H9 (cell line): ENCODE data around the gene GTF2H4. TPM values are rescaled to one million over a fixed set of nuclear protein-coding genes. Genes with fewer than 3 reads are reported as not detected.
A peak's percentile ranks its signal among the peaks of the same experiment; 100 is the strongest.

Source experiments
- DNase-seq: peaks from one replicate; pipeline ENCODE4 v3.0.0-alpha.2; 2017
- H2AFZ ChIP-seq: one replicate; pipeline ENCODE4 v1.6.1; 2013; ENCODE audit warnings: mild to moderate bottlenecking, low read length, control low read depth, moderate library complexity
- H2AK5ac ChIP-seq: 2 replicates; pipeline ENCODE4 v1.6.1; 2013; ENCODE audit warnings: low read length, control low read depth, mixed read lengths; ENCODE audit not compliant: insufficient read length
- H2BK120ac ChIP-seq: one replicate; pipeline ENCODE4 v1.6.1; 2013; ENCODE audit warnings: low read depth, mild to moderate bottlenecking, low read length, control low read depth, inconsistent platforms; ENCODE audit not compliant: poor library complexity, severe bottlenecking
- H2BK12ac ChIP-seq: 2 replicates; pipeline ENCODE4 v1.6.1; 2013; ENCODE audit warnings: low read length, control low read depth, mixed read lengths, low read depth; ENCODE audit not compliant: insufficient read length
- H2BK15ac ChIP-seq: 2 replicates; pipeline ENCODE4 v1.6.1; 2013; ENCODE audit warnings: low read depth, low read length, control low read depth
- H2BK20ac ChIP-seq: one replicate; pipeline ENCODE4 v1.6.1; 2013; ENCODE audit warnings: low read depth, mild to moderate bottlenecking, low read length, control low read depth, inconsistent platforms; ENCODE audit not compliant: poor library complexity, severe bottlenecking
- H2BK5ac ChIP-seq: 2 replicates; pipeline ENCODE4 v1.6.1; 2013; ENCODE audit warnings: low read length, control low read depth, mixed read lengths; ENCODE audit not compliant: insufficient read length
- H3K14ac ChIP-seq: 2 replicates; pipeline ENCODE4 v1.6.1; 2013; ENCODE audit warnings: low read length, control low read depth; ENCODE audit not compliant: insufficient read depth
- H3K18ac ChIP-seq: 2 replicates; pipeline ENCODE4 v1.6.1; 2013; ENCODE audit warnings: low read depth, mild to moderate bottlenecking, mixed read lengths, low read length, control low read depth; ENCODE audit not compliant: insufficient read length
- H3K23ac ChIP-seq: 2 replicates; pipeline ENCODE4 v1.6.1; 2013; ENCODE audit warnings: low read length, control low read depth, mixed read lengths, low read depth; ENCODE audit not compliant: insufficient read length
- H3K23me2 ChIP-seq: 2 replicates; pipeline ENCODE4 v1.6.1; 2013; ENCODE audit warnings: low read depth, mild to moderate bottlenecking, mixed read lengths, low read length, control low read depth; ENCODE audit not compliant: insufficient read length, poor library complexity, severe bottlenecking
- H3K27ac ChIP-seq: 2 replicates; pipeline ENCODE4 v1.5.1; 2013; ENCODE audit warnings: low read length, control low read depth, mixed read lengths, low read depth; ENCODE audit not compliant: insufficient read length
- H3K27me3 ChIP-seq: 2 replicates; pipeline ENCODE4 v1.6.1; 2013; ENCODE audit warnings: low read length, control low read depth, inconsistent platforms; ENCODE audit not compliant: insufficient read depth
- H3K4ac ChIP-seq: 2 replicates; pipeline ENCODE4 v1.6.1; 2013; ENCODE audit warnings: low read depth, mild to moderate bottlenecking, control low read depth, inconsistent platforms, low read length, moderate library complexity
- H3K4me1 ChIP-seq: 2 replicates; pipeline ENCODE4 v1.6.1; 2013; ENCODE audit warnings: low read length, control low read depth, inconsistent platforms; ENCODE audit not compliant: insufficient read depth
- H3K4me2 ChIP-seq: 2 replicates; pipeline ENCODE4 v1.6.1; 2013; ENCODE audit warnings: low read length, control low read depth, mixed read lengths; ENCODE audit not compliant: insufficient read length, insufficient read depth
- H3K56ac ChIP-seq: 2 replicates; pipeline ENCODE4 v1.6.1; 2013; ENCODE audit warnings: low read depth, mild to moderate bottlenecking, mixed read lengths, low read length, control low read depth; ENCODE audit not compliant: insufficient read length
- H3K79me1 ChIP-seq: 2 replicates; pipeline ENCODE4 v1.6.1; 2013; ENCODE audit warnings: low read depth, mild to moderate bottlenecking, moderate library complexity, low read length, control low read depth, inconsistent platforms; ENCODE audit not compliant: insufficient read depth, poor library complexity, severe bottlenecking
- H3K79me2 ChIP-seq: 2 replicates; pipeline ENCODE4 v1.6.1; 2013; ENCODE audit warnings: low read length, control low read depth, inconsistent platforms; ENCODE audit not compliant: insufficient read depth
- H3K9ac ChIP-seq: 2 replicates; pipeline ENCODE4 v1.6.1; 2013; ENCODE audit warnings: low read length, control low read depth, mixed read lengths; ENCODE audit not compliant: insufficient read length; ENCODE audit errors: extremely low read depth
- H3K9me3 ChIP-seq: one replicate; pipeline ENCODE4 v1.6.1; 2013; ENCODE audit warnings: low read depth, low read length, inconsistent platforms; ENCODE audit not compliant: control insufficient read depth
- H3T11ph ChIP-seq: one replicate; pipeline ENCODE4 v1.6.1; 2013; ENCODE audit warnings: mild to moderate bottlenecking, low read length, control low read depth, inconsistent platforms
- H4K20me1 ChIP-seq: one replicate; pipeline ENCODE4 v1.6.1; 2013; ENCODE audit not compliant: control insufficient read depth, insufficient read length, insufficient read depth
- H4K5ac ChIP-seq: 2 replicates; pipeline ENCODE4 v1.6.1; 2013; ENCODE audit warnings: low read depth, mild to moderate bottlenecking, mixed read lengths, low read length, control low read depth; ENCODE audit not compliant: insufficient read length
- H4K8ac ChIP-seq: replicated peaks from 2 replicates; pipeline ENCODE4 v1.6.1; 2013; ENCODE audit warnings: low read length, control low read depth, mixed read lengths, low read depth; ENCODE audit not compliant: insufficient read length
- H4K91ac ChIP-seq: 2 replicates; pipeline ENCODE4 v1.6.1; 2013; ENCODE audit warnings: low read depth, mild to moderate bottlenecking, moderate library complexity, mixed read lengths, low read length, control low read depth; ENCODE audit not compliant: insufficient read length
- H3K27ac Mint-ChIP-seq, 3 experiments: 2 replicates in 2 of 3; 3 replicates in 1 of 3; pipeline ENCODE4 v1.8.0; 2020 to 2021; ENCODE audit warnings: mixed read lengths in 3 of 3, mild to moderate bottlenecking in 1 of 3, moderate library complexity in 1 of 3
- H3K27me3 Mint-ChIP-seq: 2 replicates; pipeline ENCODE4 v1.8.0; 2021; ENCODE audit warnings: low read depth, mild to moderate bottlenecking, moderate library complexity, mixed read lengths
- H3K36me3 Mint-ChIP-seq, 3 experiments: 2 replicates in 2 of 3; 3 replicates in 1 of 3; pipeline ENCODE4 v1.8.0; 2020 to 2021; ENCODE audit warnings: low read depth in 3 of 3, mixed read lengths in 3 of 3; ENCODE audit not compliant: insufficient read depth in 1 of 3
- H3K4me1 Mint-ChIP-seq, 2 experiments: 2 replicates each; pipeline ENCODE4 v1.8.0; 2020; ENCODE audit warnings: mixed read lengths in 2 of 2
- H3K4me3 Mint-ChIP-seq, 2 experiments: 2 replicates in 1 of 2; 3 replicates in 1 of 2; pipeline ENCODE4 v1.8.0; 2020 to 2021; ENCODE audit warnings: mild to moderate bottlenecking in 2 of 2, mixed read lengths in 2 of 2, moderate library complexity in 1 of 2
- H3K9me3 Mint-ChIP-seq, 2 experiments: 2 replicates in 1 of 2; 3 replicates in 1 of 2; pipeline ENCODE4 v1.8.0; 2020; ENCODE audit warnings: mild to moderate bottlenecking in 2 of 2, mixed read lengths in 2 of 2, moderate library complexity in 1 of 2
- WGBS: extraction: QIAGEN DNeasy Blood & Tissue Kit; methylation state at CpG from one replicate; pipeline ENCODE4 v1.1.7; 2013; ENCODE audit warnings: missing lambda C conversion rate, low lambda C conversion rate, mixed read lengths; ENCODE audit not compliant: insufficient read length; ENCODE audit errors: extremely low coverage; 5-methylcytosine and 5-hydroxymethylcytosine counted together
- total RNA-seq: library from RNA; stranded (reverse); gene quantifications from 2 replicates; pipeline ENCODE4 v1.2.1, GENCODE V29; 2021
- TF ChIP-seq, protein P1 (sequence below): fragments of 200-600 bp; sonication (generic); conservative IDR thresholded peaks from 3 replicates; pipeline ENCODE4 v1.8.0; 2021; ENCODE audit warnings: antibody characterized with exemption, mild to moderate bottlenecking

The GTF2H4 gene
- total RNA-seq, 1 experiment from 2014 or later, result 60.8 TPM

DNA sequence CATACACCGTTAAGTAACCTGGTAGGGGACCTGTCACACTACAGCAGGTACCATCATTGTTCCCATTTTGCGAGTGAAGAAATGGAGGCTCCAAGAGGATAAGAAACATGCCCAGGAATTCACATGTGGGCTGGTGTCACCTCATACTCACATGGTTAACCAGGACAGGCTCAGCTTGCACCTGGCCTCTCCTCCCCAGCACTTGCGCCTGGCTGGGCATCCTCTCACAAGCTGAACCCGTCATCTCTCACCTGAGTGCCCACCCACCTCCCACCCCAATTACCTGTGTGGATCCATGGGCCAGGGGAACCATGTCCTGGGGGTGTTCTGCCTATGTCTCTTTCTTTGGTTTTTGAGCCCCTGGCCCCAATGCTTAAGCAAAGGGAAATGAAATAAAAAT is 22.5 kb downstream of the GTF2H4 start:
- Histone ChIP-seq H2BK15ac (no peak overlapping the region), H3K9ac (no peak overlapping the region), H3K23ac (no peak overlapping the region), H3K79me1 (no peaks in the 10 kb centered on the region), H3K4ac (no peak overlapping the region), H3K4me1 (peaks cover 2% of the 10 kb centered on the region; the same call in 1 of the 2 replicates), H2BK20ac (no peak overlapping the region), H4K5ac (no peak overlapping the region), H2AK5ac (no peak overlapping the region), H2BK5ac (no peak overlapping the region), H4K91ac (no peak overlapping the region), H2BK120ac (no peak overlapping the region), H3K9me3 (no peaks in the 10 kb centered on the region), H3K4me2 (no peak overlapping the region), H4K8ac (no peak overlapping the region), H3T11ph (no peak overlapping the region), H3K56ac (no peak overlapping the region), H3K27ac (no peak overlapping the region), H3K14ac (no peak overlapping the region; the same call in 1 of the 2 replicates), H2AFZ (no peak overlapping the region), H3K18ac (no peak overlapping the region), H3K23me2 (no peaks in the 10 kb centered on the region), H4K20me1 (no peaks in the 10 kb centered on the region), H3K27me3 (no peaks in the 10 kb centered on the region; the same call in 1 of the 2 replicates), H3K79me2 (no peaks in the 10 kb centered on the region), H2BK12ac (no peak overlapping the region)
- H3K27ac Mint-ChIP-seq, result peak overlapping the region in 1 of 3 experiments; percentile 57; a peak in 1 of 7 replicates
- peaks cover 2 to 8% of the 10 kb centered on the region in 2 experiments; a peak in 2 of 4 replicates for H3K4me1 Mint-ChIP-seq
- peaks cover 13 to 14% of the 10 kb centered on the region in 2 experiments; a peak in 4 of 5 replicates for H3K9me3 Mint-ChIP-seq
- H3K36me3 Mint-ChIP-seq, result peaks cover 27 to 37% (median 33%) of the 10 kb centered on the region in 3 experiments
- H3K4me3 Mint-ChIP-seq, result no peak overlapping the region
- no peaks in the 10 kb centered on the region; the same call in 1 of the 2 replicates for H3K27me3 Mint-ChIP-seq
- DNase-seq, result no peak
- TF ChIP-seq, protein P1, sequence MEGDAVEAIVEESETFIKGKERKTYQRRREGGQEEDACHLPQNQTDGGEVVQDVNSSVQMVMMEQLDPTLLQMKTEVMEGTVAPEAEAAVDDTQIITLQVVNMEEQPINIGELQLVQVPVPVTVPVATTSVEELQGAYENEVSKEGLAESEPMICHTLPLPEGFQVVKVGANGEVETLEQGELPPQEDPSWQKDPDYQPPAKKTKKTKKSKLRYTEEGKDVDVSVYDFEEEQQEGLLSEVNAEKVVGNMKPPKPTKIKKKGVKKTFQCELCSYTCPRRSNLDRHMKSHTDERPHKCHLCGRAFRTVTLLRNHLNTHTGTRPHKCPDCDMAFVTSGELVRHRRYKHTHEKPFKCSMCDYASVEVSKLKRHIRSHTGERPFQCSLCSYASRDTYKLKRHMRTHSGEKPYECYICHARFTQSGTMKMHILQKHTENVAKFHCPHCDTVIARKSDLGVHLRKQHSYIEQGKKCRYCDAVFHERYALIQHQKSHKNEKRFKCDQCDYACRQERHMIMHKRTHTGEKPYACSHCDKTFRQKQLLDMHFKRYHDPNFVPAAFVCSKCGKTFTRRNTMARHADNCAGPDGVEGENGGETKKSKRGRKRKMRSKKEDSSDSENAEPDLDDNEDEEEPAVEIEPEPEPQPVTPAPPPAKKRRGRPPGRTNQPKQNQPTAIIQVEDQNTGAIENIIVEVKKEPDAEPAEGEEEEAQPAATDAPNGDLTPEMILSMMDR, result no peak
- WGBS, result no CpG with 5 or more reads among the region's 4 CpGs
